Tibial nerve (tissue), 4 donors: ENCODE results near the gene CHMP1B.

Experiments
- EP300 ChIP-seq, 2 donors: sonication (generic); formaldehyde crosslinking; IDR thresholded peaks; one replicate each; pipeline ENCODE4 v1.6.1; 2017; ENCODE audit warnings: antibody characterized with exemption in 2 of 2, mild to moderate bottlenecking in 1 of 2
- POLR2A ChIP-seq, 2 donors: fragments of 450-650 bp; IDR thresholded peaks; one replicate each; pipeline ENCODE4 v1.6.1; 2017; ENCODE audit warnings: antibody characterized with exemption in 2 of 2, mild to moderate bottlenecking in 2 of 2, moderate library complexity in 2 of 2
- TF ChIP-seq, protein P1 (sequence below), 5 experiments: fragments of 200-600 bp in 3 of 5; fragments of 450-650 bp in 2 of 5; sonication (generic) in 3 of 5; IDR thresholded peaks; one replicate each; pipeline ENCODE4 v1.5.1; 2016 to 2019; ENCODE audit warnings: antibody characterized with exemption in 5 of 5, mild to moderate bottlenecking in 3 of 5, moderate library complexity in 2 of 5

DNA sequence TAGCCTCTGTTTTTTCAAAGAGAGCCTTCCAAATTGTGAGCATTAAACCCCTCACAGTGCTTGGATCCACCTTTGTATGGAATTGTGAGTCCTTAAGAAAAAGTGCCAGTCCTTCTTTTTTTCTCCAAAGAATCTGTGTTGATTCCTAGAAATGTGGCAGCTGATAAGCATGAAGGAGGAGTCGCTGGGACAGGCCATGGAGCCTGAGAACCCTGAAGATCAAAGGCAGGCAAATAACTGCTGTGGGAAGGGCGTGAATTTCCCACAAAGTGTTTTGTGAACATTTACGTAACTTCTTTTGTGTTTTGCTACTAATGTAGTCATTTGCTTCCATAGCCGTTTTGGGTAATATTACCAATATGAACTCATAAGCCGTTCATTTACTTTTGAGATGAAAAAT, 27.7 kb upstream of the CHMP1B start:
- TF ChIP-seq, protein P1, sequence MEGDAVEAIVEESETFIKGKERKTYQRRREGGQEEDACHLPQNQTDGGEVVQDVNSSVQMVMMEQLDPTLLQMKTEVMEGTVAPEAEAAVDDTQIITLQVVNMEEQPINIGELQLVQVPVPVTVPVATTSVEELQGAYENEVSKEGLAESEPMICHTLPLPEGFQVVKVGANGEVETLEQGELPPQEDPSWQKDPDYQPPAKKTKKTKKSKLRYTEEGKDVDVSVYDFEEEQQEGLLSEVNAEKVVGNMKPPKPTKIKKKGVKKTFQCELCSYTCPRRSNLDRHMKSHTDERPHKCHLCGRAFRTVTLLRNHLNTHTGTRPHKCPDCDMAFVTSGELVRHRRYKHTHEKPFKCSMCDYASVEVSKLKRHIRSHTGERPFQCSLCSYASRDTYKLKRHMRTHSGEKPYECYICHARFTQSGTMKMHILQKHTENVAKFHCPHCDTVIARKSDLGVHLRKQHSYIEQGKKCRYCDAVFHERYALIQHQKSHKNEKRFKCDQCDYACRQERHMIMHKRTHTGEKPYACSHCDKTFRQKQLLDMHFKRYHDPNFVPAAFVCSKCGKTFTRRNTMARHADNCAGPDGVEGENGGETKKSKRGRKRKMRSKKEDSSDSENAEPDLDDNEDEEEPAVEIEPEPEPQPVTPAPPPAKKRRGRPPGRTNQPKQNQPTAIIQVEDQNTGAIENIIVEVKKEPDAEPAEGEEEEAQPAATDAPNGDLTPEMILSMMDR (IDR thresholded peaks at IDR 0.05) = no peak
- TF ChIP-seq POLR2A (IDR thresholded peaks at IDR 0.05) (no peak), EP300 (IDR thresholded peaks at IDR 0.05) (no peak)
